ENCODE measurements around the gene MYLK. TPM values are rescaled to one million over a fixed set of nuclear protein-coding genes. Genes with fewer than 3 reads are reported as not detected.

The MYLK gene
- total RNA-seq, 1 donor from 2014 or later = 24.3 TPM

Other genes starting within 250 kb of the MYLK start
- gene CCDC14, start 76.9 kb upstream of the MYLK start, total RNA-seq = 20.0 and 31.9 TPM in 2 replicates
- gene ROPN1, start 107.8 kb upstream of the MYLK start, total RNA-seq = not detected in 2 replicates
- 10.0 and 14.3 TPM in 2 replicates for gene KALRN, start 149.0 kb upstream of the MYLK start, total RNA-seq